Brain (organoid and tissue), 1 donor: Measurements from ENCODE around the gene ZNF66. TPM values are rescaled to one million over a fixed set of nuclear protein-coding genes. Genes with fewer than 3 reads are reported as not detected.

Experiments used
- polyA plus RNA-seq: library from polyadenylated mRNA; stranded (reverse); fragments of 350-450 nt; fragmentation: Illumina TruSeq; extraction: RNeasy Lipid Tissue Mini Kit (QIAGEN cat#74804); gene quantifications from one replicate; pipeline ENCODE4 v1.2.3, GENCODE V29; 2015; ENCODE audit warnings: low read depth, low replicate concordance; ENCODE audit not compliant: insufficient read depth

Gene ZNF66
- polyA plus RNA-seq, 1 donor from 2014 or later: 1.1 TPM

Other genes with a start within 250 kb of the ZNF66 start
- 12.2 TPM for gene ZNF737, start 210.5 kb upstream of the ZNF66 start, polyA plus RNA-seq
- gene ZNF626, start 114.7 kb upstream of the ZNF66 start, polyA plus RNA-seq: 0.58 TPM
- 9.7 TPM for gene ZNF85, start 146.9 kb downstream of the ZNF66 start, polyA plus RNA-seq
- gene ZNF430, start 244.4 kb downstream of the ZNF66 start, polyA plus RNA-seq: 1.5 TPM